Testis (tissue), 2 donors: Measurements from ENCODE around the gene VRK2.

Experiments used
- POLR2A ChIP-seq: fragments of 450-650 bp; IDR thresholded peaks from one replicate; pipeline ENCODE4 v1.6.1; 2017; ENCODE audit warnings: antibody characterized with exemption, mild to moderate bottlenecking, moderate library complexity
- TF ChIP-seq, protein P1 (sequence below), 3 experiments: fragments of 450-650 bp in 2 of 3; fragments of 200-600 bp in 1 of 3; sonication (generic) in 1 of 3; IDR thresholded peaks; one replicate each; pipeline ENCODE4 v1.5.1; 2016 to 2019; ENCODE audit warnings: antibody characterized with exemption in 3 of 3, mild to moderate bottlenecking in 2 of 3, moderate library complexity in 1 of 3

GRCh38 chr2:58101500-58101899, 54.9 kb downstream of the VRK2 start:
- TF ChIP-seq, protein P1, sequence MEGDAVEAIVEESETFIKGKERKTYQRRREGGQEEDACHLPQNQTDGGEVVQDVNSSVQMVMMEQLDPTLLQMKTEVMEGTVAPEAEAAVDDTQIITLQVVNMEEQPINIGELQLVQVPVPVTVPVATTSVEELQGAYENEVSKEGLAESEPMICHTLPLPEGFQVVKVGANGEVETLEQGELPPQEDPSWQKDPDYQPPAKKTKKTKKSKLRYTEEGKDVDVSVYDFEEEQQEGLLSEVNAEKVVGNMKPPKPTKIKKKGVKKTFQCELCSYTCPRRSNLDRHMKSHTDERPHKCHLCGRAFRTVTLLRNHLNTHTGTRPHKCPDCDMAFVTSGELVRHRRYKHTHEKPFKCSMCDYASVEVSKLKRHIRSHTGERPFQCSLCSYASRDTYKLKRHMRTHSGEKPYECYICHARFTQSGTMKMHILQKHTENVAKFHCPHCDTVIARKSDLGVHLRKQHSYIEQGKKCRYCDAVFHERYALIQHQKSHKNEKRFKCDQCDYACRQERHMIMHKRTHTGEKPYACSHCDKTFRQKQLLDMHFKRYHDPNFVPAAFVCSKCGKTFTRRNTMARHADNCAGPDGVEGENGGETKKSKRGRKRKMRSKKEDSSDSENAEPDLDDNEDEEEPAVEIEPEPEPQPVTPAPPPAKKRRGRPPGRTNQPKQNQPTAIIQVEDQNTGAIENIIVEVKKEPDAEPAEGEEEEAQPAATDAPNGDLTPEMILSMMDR (IDR thresholded peaks at IDR 0.05), result no peak
- no peak for TF ChIP-seq POLR2A
